HAP-1 (cell line): ENCODE measurements around the gene OR1S2.
"Not testable (repeated sequence)": the region's sequence is repeated elsewhere in the genome, so short reads cannot be mapped to it uniquely, and the experiment has no call there.

Experiments
- DNase-seq, 2 experiments: peaks; one replicate each; pipeline ENCODE4 v3.0.0-alpha.2; 2016 to 2020; ENCODE audit warnings: low spot score in 2 of 2
- H3K27me3 ChIP-seq: fragments of 250-450 bp; sonication (Bioruptor Pico); 2 replicates; pipeline ENCODE4 v1.5.1; 2020; ENCODE audit warnings: low read depth, mild to moderate bottlenecking, moderate library complexity
- H3K36me3 ChIP-seq: fragments of 250-450 bp; sonication (Bioruptor Pico); replicated peaks from 2 replicates; pipeline ENCODE4 v1.5.1; 2020; ENCODE audit warnings: mild to moderate bottlenecking
- H3K4me1 ChIP-seq: fragments of 250-450 bp; sonication (Bioruptor Pico); 2 replicates; pipeline ENCODE4 v1.5.1; 2020; ENCODE audit warnings: mild to moderate bottlenecking
- H3K4me3 ChIP-seq: fragments of 250-450 bp; sonication (Bioruptor Pico); 2 replicates; pipeline ENCODE4 v1.5.1; 2020; ENCODE audit warnings: mild to moderate bottlenecking, moderate library complexity
- H3K9me3 ChIP-seq: fragments of 250-450 bp; sonication (Bioruptor Pico); 2 replicates; pipeline ENCODE4 v1.5.1; 2020; ENCODE audit warnings: mild to moderate bottlenecking, moderate library complexity
- in situ Hi-C: fragments of 300-500 bp; cut with MboI; formaldehyde crosslinking; loops from 3 replicates; pipeline ENCODE4 v1.14.3; 2020; ENCODE audit warnings: low sequenced_read_pairs, inconsistent platforms, mixed read lengths

The OR1S2 gene

DNA sequence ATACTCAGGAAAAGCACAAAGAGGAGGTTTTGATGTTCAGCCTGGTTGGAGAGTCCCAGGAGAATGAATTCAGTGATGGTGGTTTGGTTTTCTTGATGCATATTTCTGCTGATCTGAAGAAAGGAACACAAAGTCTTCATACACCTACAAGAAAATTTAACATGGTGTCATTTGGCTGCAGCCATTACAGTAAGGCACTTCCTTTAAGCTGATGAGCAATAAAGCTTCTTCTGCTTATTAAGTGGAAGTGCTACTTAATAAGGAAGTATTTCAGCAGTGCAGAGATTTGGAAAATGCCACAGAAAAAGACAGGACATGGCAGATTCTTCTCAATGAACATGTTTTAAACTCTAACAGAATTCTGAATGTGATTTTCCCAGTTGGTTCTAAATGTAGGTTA, at the start of gene OR1S2:
Gene OR1S2 (minus strand): TSS at position 101 of the 400 bp plus-strand sequence. CDS start 0 bp downstream, at position 101.
- in situ Hi-C loops, result no loop called here
- H3K4me1 ChIP-seq, result no peaks in the 10 kb centered on the region
- H3K4me3 ChIP-seq, result no peak within 1 kb of the TSS
- no peaks in the 10 kb centered on the region for H3K9me3 ChIP-seq
- no peaks in the 10 kb centered on the region for H3K27me3 ChIP-seq
- no peak for DNase-seq
- H3K36me3 ChIP-seq, result no peaks in the 10 kb centered on the region

DNA sequence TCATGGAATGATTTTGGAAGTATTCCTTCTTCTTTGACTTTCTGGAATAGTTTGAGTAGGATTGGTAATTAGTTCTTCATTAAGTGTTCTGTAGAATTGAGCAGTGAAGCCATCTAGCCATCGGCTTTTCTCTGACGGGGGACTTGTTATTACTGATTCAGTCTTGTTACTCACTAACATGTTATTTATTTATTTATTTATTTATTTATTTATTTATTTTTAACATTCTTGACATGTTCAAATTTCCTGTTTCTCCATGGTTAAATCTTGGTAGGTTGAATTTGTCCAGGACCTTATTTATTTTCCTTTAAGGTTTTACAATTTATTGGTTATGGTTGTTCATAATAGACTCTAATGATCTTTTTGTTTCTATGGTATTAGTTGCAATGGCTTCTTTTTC, 40.0 kb upstream of the OR1S2 start:
- in situ Hi-C loops, result no loop called here
- H3K36me3 ChIP-seq, result no peaks in the 10 kb centered on the region
- H3K4me1 ChIP-seq, result no peaks in the 10 kb centered on the region
- H3K9me3 ChIP-seq, result no peaks in the 10 kb centered on the region
- no peak overlapping the region for H3K4me3 ChIP-seq
- no peaks in the 10 kb centered on the region for H3K27me3 ChIP-seq
- DNase-seq, result no peak

DNA sequence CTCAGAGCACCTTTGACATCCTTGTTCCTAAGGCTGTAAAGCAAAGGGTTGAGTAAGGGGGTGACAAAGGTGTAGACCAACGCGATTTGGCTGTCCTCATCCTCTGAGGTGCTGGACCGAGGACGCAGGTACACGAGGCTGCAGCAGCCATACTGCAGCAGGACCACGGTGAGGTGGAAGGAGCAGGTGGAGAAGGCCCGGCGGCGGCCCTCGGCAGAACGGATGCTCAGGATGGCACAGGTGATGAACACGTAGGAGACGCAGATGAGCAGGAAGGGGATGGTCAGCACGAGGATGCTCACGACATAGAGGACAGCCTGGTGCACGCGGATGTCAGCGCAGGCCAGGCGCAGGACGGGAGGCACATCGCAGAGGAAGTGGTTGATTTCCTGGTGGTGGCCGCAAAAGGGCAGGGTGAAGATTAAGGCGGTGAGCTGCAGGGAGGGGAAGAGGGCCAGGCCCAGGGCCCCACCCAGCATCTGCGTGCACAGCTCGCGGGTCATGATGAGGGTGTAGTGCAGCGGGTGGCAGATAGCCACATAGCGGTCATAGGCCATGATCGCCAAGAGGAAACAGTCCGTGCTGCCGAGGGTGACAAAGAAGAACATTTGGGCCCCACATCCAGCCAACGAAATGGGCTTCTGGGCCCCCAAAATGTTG, 24.1 kb upstream of the OR1S2 start:
- no peak for DNase-seq
- Histone ChIP-seq H3K36me3 (no peaks in the 10 kb centered on the region), H3K4me1 (no peaks in the 10 kb centered on the region), H3K9me3 (no peaks in the 10 kb centered on the region), H3K4me3 (no peak overlapping the region), H3K27me3 (no peaks in the 10 kb centered on the region)
- in situ Hi-C loops, result no loop called here

GRCh38 chr11:58222721-58223120, 18.8 kb upstream of the OR1S2 start:
- DNase-seq, result no peak

DNA sequence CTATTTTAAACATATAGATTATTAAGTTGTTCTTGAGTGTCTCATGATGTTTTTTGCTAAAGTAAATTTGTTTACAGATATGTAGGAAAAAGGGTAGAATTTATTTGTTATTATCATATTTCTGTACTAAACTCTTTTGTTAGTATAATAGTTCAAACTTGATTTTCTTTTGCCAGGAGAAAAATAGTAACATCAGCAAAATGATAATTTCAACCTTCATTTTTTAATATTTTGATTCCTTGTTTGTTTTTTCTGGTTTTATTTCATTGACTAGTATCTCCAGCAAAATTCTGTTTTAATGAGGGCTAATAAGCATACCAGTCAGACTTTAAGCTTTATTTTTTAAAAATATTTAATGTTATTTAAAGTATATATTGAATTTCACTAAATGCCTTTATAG, 12.5 kb upstream of the OR1S2 start:
- DNase-seq, result no peak
- in situ Hi-C loops, result no loop called here
- H3K4me3 ChIP-seq, result no peak overlapping the region

More at GRCh38 chr11:58222721-58223120, 18.8 kb upstream of the OR1S2 start:
- Histone ChIP-seq H3K9me3 (no peaks in the 10 kb centered on the region), H3K27me3 (no peaks in the 10 kb centered on the region), H3K4me3 (no peak overlapping the region), H3K4me1 (no peaks in the 10 kb centered on the region), H3K36me3 (no peaks in the 10 kb centered on the region)
- in situ Hi-C loops, result no loop called here

GRCh38 chr11:58212420-58212819, 8.5 kb upstream of the OR1S2 start, which contains the start of gene OR1S1:
OR1S1 (plus strand) TSS chr11:58212720.
- H3K9me3 ChIP-seq, H3K36me3 ChIP-seq, H3K4me1 ChIP-seq, DNase-seq, H3K4me3 ChIP-seq, in situ Hi-C loops, H3K27me3 ChIP-seq: not testable (repeated sequence)

More for the DNA sequence above, 12.5 kb upstream of the OR1S2 start:
- Histone ChIP-seq H3K9me3 (no peaks in the 10 kb centered on the region), H3K4me1 (no peaks in the 10 kb centered on the region), H3K27me3 (no peaks in the 10 kb centered on the region), H3K36me3 (no peaks in the 10 kb centered on the region)

DNA sequence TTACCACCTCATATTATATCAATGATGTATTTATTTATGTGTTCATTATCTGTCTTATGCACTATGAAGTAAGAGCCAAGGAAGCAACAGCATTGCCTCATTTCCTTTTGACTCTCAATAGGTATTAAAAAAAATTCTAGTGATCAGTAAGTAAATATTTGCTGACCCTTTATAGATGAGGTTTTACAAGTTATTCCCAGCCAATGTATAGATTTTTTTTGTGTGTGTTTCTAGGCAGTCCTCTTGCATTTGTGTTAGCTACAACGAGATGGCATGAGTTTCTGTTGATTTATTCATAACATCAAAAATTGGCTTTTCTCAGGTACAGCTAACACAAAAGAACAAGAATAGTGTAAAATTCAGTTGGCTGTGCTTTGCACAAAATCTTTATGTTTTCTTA, 4.7 kb downstream of the OR1S2 start:
- H3K4me3 ChIP-seq, result no peak overlapping the region
- H3K9me3 ChIP-seq, result no peaks in the 10 kb centered on the region
- H3K4me1 ChIP-seq, result no peaks in the 10 kb centered on the region
- H3K36me3 ChIP-seq, result no peaks in the 10 kb centered on the region
- no peaks in the 10 kb centered on the region for H3K27me3 ChIP-seq
- in situ Hi-C loops, result loop anchor here (25.0 kb wide), 1 partner anchor 112 kb away; no protein-coding TSS in a partner anchor
- DNase-seq, result no peak

DNA sequence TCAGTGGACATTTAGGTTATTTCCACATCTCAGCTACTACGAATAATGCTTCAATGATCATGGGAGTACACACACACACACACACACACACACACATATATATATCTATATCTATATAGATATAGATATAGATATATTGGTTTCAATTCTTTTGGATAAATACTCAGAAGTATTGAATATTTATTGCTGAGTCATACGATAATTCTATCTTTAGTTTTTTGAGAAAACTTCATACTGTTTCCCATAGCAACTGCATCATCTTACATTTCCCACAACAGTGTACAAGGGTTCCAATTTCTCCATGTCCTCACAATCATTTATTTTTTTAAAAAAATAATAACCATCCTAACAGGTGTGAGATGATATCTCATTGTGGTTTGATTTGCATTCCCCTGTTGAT, 8.0 kb downstream of the OR1S2 start:
- in situ Hi-C loops, result loop anchor here (25.0 kb wide), 1 partner anchor 109 kb away; no protein-coding TSS in a partner anchor
- H3K4me3 ChIP-seq, result no peak overlapping the region
- H3K27me3 ChIP-seq, result no peaks in the 10 kb centered on the region
- H3K36me3 ChIP-seq, result no peaks in the 10 kb centered on the region
- H3K4me1 ChIP-seq, result no peaks in the 10 kb centered on the region
- no peaks in the 10 kb centered on the region for H3K9me3 ChIP-seq
- DNase-seq, result no peak

DNA sequence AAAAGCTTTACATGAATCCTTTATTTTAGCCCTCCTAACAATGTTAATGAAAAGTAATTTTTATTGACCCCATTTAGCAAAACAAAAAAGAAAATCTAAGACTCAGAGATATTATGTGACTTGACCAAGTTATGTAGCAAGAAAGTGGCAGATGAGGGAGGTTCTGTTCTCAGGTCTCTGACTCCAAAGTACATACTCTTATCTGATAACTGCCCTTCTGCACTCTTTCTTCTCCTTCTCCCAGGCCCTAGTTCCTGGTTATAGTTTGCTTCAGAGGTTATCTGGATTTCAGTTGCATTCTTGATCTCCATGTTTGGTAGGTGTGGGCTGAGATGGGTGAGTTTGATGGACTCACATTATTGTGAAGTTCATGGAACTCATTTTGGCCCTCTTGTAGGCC, 10.6 kb downstream of the OR1S2 start:
- no peak overlapping the region for H3K4me3 ChIP-seq
- no peak for DNase-seq
- in situ Hi-C loops, result loop anchor here (25.0 kb wide), 1 partner anchor 106 kb away; no protein-coding TSS in a partner anchor
- no peaks in the 10 kb centered on the region for H3K4me1 ChIP-seq
- no peaks in the 10 kb centered on the region for H3K9me3 ChIP-seq
- no peaks in the 10 kb centered on the region for H3K36me3 ChIP-seq
- no peaks in the 10 kb centered on the region for H3K27me3 ChIP-seq

- in situ Hi-C loops, result loop anchor here (25.0 kb wide), 1 partner anchor 105 kb away; no protein-coding TSS in a partner anchor
Observed at GRCh38 chr11:58192229-58192628, 11.7 kb downstream of the OR1S2 start.

DNA sequence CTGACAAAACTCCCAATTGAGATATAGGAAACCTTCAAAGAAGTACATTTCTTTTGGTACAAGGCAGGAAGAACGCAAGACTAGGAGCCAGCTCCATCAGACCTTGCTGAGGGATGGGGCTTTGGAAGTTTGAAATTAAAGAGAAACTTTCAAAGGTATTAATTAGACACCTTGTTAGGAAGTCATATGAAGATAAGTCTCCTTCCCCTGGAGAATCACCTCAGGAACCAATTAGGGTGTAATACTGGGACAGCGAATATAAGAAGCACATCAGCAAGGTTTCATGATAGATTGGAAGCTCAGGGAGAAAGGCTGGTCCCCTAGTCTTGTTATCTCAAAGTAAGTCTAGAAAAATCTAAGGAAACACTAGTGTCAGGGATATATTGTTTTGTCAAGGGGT, 15.2 kb downstream of the OR1S2 start, which contains the start of gene OR9Q2:
Gene OR9Q2 (plus strand): TSS at position 301 of the 400 bp plus-strand sequence. CDS start 1,421 bp downstream, outside the sequence.
- in situ Hi-C loops, result loop anchor here (25.0 kb wide), 1 partner anchor 101 kb away; no protein-coding TSS in a partner anchor

More at GRCh38 chr11:58192229-58192628, 11.7 kb downstream of the OR1S2 start:
- no peak overlapping the region for H3K4me3 ChIP-seq
- H3K4me1 ChIP-seq, result no peaks in the 10 kb centered on the region
- DNase-seq, result no peak
- H3K27me3 ChIP-seq, result no peaks in the 10 kb centered on the region
- H3K36me3 ChIP-seq, result no peaks in the 10 kb centered on the region
- H3K9me3 ChIP-seq, result no peaks in the 10 kb centered on the region

DNA sequence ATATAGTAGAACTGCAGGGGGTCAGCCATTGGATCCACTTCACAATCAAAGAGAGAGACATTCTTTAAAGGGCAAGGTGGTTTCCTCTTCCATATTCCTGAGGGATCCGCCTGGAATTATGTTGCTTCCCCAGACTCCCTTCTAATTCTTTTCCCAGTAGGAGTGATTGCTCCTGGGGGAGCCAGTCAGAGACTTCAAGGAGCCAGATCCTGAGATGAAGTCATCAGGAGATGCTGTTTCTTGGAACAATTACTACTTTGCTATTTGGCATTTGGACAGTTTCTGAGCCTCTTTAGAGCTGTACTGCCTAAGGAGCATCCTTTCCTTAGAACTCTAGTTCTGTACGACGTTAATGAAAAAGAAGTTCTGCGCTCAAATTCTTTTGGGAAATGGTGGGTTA, 17.0 kb downstream of the OR1S2 start:
- no peak for DNase-seq
- in situ Hi-C loops, result loop anchor here (25.0 kb wide), 1 partner anchor 100 kb away; no protein-coding TSS in a partner anchor
- Histone ChIP-seq H3K4me1 (no peaks in the 10 kb centered on the region), H3K36me3 (no peaks in the 10 kb centered on the region), H3K9me3 (no peaks in the 10 kb centered on the region), H3K27me3 (no peaks in the 10 kb centered on the region), H3K4me3 (no peak overlapping the region)

More for the DNA sequence above, 15.2 kb downstream of the OR1S2 start, which contains the start of gene OR9Q2:
- no peaks in the 10 kb centered on the region for H3K9me3 ChIP-seq
- DNase-seq, result no peak
- no peaks in the 10 kb centered on the region for H3K4me1 ChIP-seq
- H3K36me3 ChIP-seq, result no peaks in the 10 kb centered on the region
- H3K4me3 ChIP-seq, result no peak within 1 kb of the TSS
- H3K27me3 ChIP-seq, result no peaks in the 10 kb centered on the region

DNA sequence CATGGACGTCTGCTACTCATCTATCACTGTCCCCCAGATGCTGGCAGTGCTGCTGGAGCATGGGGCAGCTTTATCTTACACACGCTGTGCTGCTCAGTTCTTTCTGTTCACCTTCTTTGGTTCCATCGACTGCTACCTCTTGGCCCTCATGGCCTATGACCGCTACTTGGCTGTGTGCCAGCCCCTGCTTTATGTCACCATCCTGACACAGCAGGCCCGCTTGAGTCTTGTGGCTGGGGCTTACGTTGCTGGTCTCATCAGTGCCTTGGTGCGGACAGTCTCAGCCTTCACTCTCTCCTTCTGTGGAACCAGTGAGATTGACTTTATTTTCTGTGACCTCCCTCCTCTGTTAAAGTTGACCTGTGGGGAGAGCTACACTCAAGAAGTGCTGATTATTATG, 24.3 kb downstream of the OR1S2 start:
- no peaks in the 10 kb centered on the region for H3K4me1 ChIP-seq
- in situ Hi-C loops, result loop anchor here (25.0 kb wide), 1 partner anchor 92 kb away; no protein-coding TSS in a partner anchor
- H3K36me3 ChIP-seq, result no peaks in the 10 kb centered on the region
- no peak overlapping the region for H3K4me3 ChIP-seq
- no peak for DNase-seq
- H3K9me3 ChIP-seq, result no peaks in the 10 kb centered on the region
- H3K27me3 ChIP-seq, result 0 out of 2 replicates have a peak, but pooled peaks cover 3% of the 10 kb centered on the region

DNA sequence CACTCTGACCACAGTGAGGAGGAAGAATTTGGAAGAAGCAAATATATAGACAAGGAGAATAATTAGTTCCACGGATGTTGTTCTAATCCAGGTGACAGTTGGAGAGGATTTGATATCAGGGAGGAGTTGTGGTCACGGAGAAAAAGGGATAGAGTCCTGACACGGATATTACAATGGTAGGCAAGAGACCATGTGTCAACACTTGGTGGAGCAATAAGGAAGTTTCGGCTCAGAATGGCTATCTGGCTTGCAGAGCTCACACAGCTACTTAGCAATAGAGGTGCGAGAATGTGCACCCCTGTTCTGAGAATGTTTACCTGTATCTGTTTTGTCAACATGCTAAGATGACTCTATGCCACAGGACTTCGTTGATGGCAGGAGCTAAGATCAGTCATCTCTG, 25.5 kb downstream of the OR1S2 start:
- in situ Hi-C loops, result loop anchor here (25.0 kb wide), 1 partner anchor 91 kb away; no protein-coding TSS in a partner anchor
- no peak overlapping the region for H3K4me3 ChIP-seq
- 0 out of 2 replicates have a peak, but pooled peaks cover 3% of the 10 kb centered on the region for H3K27me3 ChIP-seq
- H3K36me3 ChIP-seq, result no peaks in the 10 kb centered on the region
- H3K4me1 ChIP-seq, result no peaks in the 10 kb centered on the region
- DNase-seq, result no peak
- no peaks in the 10 kb centered on the region for H3K9me3 ChIP-seq
